HCEC 1CT (cell line): ENCODE measurements around the gene ZNF646.

Source experiments
- DNase-seq: peaks from one replicate; pipeline ENCODE4 v3.0.0-alpha.2; 2017

ZNF646 gene, protein sequence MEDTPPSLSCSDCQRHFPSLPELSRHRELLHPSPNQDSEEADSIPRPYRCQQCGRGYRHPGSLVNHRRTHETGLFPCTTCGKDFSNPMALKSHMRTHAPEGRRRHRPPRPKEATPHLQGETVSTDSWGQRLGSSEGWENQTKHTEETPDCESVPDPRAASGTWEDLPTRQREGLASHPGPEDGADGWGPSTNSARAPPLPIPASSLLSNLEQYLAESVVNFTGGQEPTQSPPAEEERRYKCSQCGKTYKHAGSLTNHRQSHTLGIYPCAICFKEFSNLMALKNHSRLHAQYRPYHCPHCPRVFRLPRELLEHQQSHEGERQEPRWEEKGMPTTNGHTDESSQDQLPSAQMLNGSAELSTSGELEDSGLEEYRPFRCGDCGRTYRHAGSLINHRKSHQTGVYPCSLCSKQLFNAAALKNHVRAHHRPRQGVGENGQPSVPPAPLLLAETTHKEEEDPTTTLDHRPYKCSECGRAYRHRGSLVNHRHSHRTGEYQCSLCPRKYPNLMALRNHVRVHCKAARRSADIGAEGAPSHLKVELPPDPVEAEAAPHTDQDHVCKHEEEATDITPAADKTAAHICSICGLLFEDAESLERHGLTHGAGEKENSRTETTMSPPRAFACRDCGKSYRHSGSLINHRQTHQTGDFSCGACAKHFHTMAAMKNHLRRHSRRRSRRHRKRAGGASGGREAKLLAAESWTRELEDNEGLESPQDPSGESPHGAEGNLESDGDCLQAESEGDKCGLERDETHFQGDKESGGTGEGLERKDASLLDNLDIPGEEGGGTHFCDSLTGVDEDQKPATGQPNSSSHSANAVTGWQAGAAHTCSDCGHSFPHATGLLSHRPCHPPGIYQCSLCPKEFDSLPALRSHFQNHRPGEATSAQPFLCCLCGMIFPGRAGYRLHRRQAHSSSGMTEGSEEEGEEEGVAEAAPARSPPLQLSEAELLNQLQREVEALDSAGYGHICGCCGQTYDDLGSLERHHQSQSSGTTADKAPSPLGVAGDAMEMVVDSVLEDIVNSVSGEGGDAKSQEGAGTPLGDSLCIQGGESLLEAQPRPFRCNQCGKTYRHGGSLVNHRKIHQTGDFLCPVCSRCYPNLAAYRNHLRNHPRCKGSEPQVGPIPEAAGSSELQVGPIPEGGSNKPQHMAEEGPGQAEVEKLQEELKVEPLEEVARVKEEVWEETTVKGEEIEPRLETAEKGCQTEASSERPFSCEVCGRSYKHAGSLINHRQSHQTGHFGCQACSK (N-terminal part only)

DNA sequence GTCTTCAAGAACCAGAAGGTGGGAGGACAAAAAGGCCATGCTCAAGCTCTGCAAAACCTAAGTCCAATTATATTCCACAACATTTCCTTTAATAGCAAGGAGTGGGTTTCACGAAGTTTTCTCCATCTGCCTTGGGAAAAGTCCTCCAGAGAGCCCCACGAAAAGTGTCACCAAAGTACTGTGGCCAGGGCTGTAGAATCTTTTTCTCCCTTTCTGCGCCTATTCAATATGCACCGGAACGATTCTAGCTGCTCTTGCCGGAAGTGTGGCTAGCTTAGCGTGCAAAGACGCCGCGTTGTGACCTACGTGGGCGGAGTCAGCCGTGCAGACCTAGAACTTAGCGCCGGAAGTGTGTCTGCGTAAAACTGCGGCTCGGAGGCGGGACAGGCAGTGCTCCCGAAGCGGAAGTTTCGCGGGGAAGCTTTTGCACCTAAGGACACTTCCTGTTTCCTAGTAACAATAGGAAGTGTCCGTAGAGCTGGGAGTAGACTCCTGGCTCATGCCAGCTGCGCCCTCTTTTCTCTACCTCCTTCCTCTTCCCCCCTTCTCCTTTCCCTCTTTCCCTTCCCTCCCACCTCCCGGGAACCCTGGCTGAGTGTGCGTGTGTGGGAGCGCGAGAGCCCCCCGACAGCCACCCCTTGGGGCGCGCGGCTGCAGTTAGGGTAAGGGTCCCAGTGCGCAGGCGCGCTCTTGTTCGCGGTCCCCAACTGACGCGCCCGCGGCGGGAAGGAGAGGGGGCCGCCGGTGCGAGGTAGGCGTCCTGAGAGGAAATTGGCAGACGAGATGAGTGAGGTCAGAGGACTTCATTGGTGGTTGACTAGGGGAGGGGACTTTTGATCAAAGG lies at the start of gene ZNF646, which contains the start of gene ZNF668:
ZNF646 (plus strand) TSS at position 453 of the 844 bp plus-strand sequence. CDS start 1,903 bp downstream, outside the sequence.
ZNF668 (minus strand) TSS at position 271 of the 844 bp plus-strand sequence. CDS start 9,781 bp downstream, outside the sequence.
- DNase-seq = peak; percentile 100

GRCh38 chr16:31025339-31025738 lies 48.9 kb upstream of the ZNF646 start:
- DNase-seq = no peak

DNA sequence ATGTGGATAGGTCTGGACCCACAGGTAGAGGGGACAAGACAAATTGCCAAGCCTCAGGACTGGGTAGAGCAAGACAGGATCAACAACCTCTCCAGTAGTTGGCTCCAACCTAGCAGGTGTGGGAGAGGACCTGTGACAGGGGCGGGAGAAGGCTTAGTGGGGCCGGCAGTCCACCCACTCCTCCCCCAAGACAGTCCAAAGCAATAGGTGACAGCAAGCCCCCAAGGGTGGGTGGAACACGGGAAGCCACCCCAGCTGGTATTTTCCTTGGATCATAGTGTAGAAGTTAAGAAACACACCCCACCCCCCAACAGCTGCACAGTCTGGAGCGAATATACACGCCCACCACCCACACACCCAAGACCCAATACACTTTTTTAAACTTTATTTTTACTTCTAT lies 45.0 kb upstream of the ZNF646 start:
- DNase-seq = no peak

DNA sequence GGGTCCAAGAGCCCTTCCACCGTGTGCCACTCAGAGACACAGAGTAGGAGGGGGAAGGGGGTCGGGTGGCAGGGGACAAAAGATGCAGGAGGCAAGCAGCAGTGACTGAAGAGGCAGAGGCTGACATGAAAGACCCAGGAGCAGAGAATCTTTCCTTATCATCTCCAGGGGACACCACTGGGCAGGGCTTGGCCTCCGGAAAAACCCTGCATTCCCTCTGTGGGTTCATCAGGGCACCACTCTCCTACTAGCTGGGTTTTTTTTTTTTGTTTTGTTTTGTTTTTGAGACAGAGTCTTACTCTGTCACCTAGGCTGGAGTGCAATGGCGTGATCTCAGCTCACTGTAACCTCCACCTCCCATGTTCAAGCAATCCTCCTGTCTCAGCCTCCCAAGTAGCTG lies 42.9 kb upstream of the ZNF646 start:
- DNase-seq = no peak

DNA sequence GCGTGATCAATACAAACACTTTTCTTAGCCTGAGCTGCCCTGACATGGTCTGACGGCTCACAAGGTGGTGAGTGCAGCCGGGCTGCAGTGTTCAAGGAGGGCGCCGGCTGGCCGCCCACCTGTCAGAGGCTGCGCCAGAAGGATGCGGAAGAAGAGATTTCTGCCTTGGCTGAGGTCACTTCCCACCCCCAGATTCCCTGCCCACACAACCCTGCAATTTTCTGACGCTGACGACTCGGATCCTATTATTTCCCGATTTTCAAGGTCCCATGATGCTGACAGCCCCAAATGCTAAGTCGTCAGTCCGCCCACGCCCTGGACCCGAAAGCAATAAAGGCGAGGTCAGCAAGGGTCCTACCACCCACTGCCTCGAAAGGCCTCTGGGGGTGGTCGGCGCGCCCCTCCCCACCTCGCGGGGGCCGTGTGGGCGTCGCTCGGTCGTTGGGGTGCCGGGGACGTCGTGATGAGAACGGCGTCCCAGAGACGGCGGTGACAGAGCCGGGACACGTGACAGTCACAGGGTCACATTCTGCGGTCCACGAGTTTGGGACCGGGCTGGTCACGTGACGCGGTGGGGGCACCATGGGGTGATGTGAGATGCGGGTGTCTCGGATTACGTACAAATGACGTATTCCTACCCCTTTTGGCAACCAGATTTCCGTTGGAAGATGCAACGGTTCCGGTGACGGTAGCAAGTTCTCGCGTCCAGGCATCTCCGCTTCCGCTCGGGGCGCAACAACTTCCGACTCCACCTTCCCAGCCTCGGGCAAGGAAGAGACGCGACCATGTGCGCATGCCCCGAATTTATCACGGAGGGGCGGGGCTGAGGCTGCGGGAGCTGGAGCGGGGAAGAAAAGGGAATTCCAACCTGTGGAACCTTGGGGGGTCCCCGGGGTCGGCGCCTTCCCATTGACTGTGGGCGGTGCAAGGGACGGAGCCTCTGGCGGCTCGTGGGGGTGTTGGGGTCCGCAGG lies 41.2 kb upstream of the ZNF646 start, which contains the start of gene STX4:
STX4 (plus strand) TSS at position 823 of the 973 bp plus-strand sequence. CDS start 248 bp downstream, outside the sequence.
- peak; percentile 99 for DNase-seq

GRCh38 chr16:31033709-31034492 lies 40.3 kb upstream of the ZNF646 start:
- DNase-seq = peak; percentile 73

DNA sequence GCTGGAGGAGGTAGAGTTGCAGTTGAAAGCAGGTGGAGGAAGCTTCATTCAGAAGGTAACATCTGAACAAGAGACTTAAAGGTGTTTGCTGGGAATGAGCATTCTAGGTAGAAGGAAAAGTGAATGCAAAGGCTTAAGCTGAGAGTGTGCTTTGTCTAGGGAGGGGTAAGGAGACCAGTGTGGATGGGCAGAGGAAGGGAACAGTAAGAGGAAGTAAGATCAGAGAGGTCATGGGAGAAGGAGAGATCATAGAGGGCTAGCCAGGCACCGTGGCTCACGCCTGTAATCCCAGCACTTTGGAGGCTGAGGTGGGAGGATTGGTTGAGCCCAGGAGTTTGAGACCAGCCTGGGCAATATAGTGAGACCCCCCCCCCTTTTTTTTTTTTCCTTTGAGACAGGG lies 37.5 kb upstream of the ZNF646 start:
- DNase-seq = no peak

GRCh38 chr16:31038993-31039392 lies 35.2 kb upstream of the ZNF646 start:
- DNase-seq = no peak

DNA sequence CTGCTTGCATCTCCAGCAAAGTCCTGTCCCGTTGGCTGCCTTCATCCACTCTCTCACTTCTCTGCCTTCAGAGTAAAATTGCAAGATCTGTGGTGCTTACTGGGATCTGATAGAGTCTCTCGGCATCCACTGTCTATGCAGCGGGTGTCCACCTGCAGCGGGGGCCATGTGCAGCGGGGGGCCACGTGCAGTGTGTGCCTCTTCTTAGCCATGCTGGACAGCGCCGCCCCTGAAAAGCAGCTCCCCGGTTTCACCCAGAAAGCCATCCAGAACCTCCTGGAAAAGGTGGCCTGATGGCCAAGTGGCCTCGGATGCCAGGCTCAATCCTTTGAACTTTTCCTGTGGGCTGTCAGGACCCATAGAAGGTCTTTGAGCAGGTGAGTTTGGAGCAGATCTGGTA lies 31.4 kb upstream of the ZNF646 start:
- DNase-seq = no peak

DNA sequence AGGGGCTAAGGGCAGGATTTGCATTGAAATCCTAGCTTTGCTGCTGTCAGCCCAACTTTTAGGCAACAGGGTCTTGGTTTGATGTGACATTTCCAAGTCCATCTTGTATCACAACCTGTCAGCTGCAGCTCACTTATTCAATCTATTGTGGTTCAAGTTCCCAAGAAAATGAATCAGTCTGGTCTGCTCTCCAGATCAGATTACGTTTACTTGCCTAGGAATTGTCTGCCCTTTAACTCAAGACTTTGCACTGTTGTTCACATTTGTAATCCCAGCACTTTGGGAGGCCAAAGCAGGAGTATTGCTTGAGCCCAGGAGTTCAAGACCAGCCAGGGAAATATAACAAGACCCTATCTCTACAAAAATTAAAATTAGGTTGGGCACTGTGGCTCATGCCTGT lies 30.9 kb upstream of the ZNF646 start:
- no peak for DNase-seq

GRCh38 chr16:31043898-31044481 lies 30.2 kb upstream of the ZNF646 start:
- no peak for DNase-seq

DNA sequence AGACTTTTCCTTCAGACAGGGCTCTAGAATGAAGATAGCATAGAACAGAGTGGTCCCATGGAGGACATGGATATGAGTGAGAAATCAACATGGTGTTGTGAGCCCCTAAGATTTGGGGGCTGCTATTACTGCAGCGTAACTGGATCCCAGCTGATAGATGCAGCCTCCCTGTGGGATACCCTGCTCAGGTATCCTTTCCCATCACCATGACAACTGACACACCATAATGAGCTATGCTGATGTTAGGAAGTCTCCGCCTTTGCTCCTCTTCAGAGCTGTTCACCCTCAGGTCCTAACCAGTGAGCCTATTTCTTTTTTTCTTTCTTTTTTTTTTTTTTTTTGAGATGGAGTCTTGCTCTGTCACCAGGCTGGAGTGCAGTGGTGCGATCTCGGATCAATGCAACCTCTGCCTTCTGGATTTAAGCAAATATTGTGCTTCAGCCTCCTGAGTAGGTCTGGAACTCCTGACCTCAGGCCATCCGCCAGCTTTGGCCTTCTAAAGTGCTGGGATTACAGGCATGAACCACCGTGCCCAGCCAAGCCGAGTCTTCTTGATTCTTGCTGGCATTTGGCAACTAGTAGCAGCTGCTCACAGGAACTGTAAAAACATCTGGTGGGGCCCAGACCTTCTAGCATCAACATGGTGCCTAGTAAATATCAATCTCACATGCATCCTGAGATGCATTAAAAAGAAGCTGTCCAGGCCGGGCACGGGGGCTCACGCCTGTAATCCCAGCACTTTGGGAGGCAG lies 23.8 kb upstream of the ZNF646 start:
- DNase-seq = no peak

DNA sequence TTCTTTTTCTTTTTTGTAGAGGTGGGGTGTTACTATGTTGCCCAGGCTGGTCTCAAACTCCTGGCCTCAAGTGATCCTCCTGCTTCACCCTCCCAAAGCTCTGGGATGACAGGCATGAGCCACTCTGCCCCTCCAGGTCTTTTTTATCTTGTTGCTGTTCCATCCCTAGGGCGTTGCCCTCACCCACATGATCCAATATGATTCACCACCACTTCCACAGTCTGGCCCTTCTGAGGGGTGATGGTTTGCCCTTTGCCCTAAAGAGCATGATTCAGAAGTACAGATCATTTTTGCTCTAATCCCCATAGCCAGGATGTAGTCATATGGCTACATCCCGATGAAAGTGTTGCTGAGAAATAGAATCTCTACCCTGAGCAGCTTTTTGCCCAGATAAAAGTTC lies 22.1 kb upstream of the ZNF646 start:
- peak; percentile 99 for DNase-seq

DNA sequence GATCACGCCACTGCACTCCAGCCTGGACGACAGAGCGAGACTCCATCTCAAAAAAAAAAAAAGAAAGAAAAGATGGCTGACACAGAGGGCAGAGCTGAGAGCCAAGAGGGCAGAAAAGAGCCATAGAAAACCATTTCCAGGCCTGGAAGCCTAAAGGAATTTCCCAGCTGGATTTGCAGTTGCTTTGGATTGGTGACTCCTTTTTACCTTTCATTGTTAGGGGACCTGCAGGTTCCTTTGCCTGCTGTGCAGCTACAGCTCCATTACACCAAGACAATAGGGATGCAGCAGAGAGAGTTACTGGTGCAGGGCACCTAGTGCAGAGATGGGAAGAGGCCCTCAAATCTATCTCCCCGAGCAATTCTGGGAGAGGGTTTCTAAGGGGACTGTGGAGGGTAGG lies 18.6 kb upstream of the ZNF646 start:
- DNase-seq = no peak

DNA sequence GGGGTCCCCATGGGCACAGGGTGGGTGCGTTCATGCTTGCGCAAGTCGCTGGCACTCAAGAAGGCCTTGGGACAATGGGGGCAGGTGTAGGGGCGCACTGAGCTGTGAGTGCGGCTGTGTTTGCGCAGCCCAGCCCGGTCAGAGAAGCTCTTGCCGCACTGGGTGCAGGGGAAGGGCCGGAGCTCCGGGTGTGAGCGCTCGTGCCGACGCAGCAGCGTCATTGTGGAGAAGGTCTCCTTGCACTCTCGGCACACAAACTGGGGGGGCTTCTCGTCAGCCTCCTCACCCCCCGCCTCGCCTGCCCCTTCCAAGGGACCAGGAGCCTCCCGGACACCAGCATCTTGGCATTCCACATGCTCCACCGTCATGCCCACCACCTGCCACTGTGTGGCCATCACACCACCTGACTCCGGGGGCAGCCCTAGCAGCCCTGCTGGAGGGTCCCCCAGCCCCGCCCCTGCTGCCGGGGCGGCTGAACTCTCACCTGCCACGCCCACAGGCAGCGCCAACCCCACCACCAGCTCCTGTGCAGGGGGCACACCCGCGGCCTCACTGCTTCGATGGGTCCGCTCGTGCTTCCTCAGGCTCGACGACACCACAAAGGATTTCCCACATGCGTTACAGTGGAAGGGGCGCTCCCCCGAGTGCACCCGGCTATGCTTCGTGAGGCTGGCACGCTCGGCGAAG lies 13.0 kb upstream of the ZNF646 start:
- no peak for DNase-seq

DNA sequence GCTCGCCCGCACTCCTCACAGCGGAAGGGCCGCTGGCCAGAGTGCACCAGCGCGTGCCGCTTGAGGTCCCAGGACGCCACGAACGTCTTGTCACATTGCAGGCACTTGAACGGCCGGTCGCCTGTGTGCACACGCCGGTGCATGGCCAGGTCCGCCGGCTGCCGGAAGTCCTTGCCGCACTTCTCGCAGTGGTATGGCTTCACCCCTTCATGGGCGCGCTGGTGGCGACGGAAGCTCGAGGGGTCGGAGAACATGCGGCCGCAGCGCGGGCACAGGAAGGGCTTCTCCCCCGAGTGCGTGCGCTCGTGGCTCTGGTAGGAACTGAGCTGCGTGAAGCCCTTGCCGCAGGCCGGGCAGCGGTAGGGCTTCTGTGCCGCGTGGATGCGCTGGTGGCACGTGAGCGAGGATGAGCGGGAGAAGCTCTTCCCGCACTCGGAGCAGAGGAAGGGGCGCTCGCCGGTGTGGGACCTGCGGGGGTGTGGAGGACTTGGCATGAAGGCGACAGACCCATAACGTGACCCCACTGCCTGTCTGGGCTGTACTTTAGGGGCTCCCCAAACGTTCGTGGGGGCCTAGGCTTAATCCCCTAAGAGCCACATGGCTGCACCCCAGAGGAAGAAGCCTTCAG lies 12.3 kb upstream of the ZNF646 start:
- no peak for DNase-seq

- no peak for DNase-seq
These were observed 10.8 kb upstream of the ZNF646 start for GRCh38 chr16:31063495-31063842.
